Fibroblast of lung (primary cell): ENCODE data around the gene PPIL4.

Experiments
- EZH2 ChIP-seq: IDR thresholded peaks from 2 replicates; pipeline ENCODE4 v1.5.1; 2012; ENCODE audit warnings: low read length, control low read depth, mild to moderate bottlenecking; ENCODE audit errors: missing control alignments
- TF ChIP-seq, protein P1 (sequence below), 2 donors: IDR thresholded peaks in 1 of 2; conservative IDR thresholded peaks in 1 of 2; 1 replicate in 1 of 2; 2 replicates in 1 of 2; pipeline ENCODE4 v1.5.1; 2011 to 2012; ENCODE audit warnings: low read length in 2 of 2, control low read depth in 1 of 2, inconsistent platforms in 1 of 2, low read depth in 1 of 2, mild to moderate bottlenecking in 1 of 2

DNA sequence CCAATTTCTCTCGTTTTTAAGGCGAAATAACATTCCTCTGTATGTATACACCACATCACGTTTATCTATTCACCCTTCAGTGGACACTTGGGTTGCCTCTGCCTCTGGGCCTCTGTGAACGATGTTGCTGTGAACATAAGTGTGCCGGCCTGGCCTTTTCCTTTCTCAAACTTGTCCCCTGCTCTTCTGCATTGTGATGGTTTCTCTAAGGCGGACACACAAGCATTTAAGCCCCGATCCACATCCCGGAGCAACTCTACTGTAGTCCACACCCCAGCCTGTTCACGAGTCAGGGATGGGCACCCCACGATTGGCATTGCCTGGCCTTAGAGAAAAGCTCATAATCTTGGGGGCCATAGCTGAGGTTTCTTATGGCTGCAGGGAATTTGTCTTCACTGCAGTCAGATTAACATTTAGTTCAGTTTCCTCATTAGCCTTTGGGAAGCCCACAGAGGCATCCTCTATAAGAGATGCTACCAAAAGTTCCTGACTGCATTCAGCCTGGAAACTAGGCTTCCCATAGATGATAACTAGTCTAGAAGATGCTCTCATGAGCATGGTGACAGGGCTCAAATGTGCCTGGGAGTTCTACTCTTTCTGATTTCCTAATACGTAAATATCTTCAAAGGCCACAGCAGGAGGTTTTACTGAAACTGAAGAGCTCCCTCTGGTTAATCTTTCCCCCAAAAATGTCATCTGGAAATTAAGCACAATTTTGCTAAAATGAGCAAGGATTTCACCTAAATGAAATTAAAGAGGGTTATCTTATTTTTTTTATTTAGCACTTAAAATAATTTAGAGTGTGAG, 61.8 kb downstream of the PPIL4 start:
- no peak for TF ChIP-seq EZH2
- TF ChIP-seq, protein P1, sequence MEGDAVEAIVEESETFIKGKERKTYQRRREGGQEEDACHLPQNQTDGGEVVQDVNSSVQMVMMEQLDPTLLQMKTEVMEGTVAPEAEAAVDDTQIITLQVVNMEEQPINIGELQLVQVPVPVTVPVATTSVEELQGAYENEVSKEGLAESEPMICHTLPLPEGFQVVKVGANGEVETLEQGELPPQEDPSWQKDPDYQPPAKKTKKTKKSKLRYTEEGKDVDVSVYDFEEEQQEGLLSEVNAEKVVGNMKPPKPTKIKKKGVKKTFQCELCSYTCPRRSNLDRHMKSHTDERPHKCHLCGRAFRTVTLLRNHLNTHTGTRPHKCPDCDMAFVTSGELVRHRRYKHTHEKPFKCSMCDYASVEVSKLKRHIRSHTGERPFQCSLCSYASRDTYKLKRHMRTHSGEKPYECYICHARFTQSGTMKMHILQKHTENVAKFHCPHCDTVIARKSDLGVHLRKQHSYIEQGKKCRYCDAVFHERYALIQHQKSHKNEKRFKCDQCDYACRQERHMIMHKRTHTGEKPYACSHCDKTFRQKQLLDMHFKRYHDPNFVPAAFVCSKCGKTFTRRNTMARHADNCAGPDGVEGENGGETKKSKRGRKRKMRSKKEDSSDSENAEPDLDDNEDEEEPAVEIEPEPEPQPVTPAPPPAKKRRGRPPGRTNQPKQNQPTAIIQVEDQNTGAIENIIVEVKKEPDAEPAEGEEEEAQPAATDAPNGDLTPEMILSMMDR (conservative IDR thresholded peaks at IDR 0.05 in 1 of 2, IDR thresholded peaks at IDR 0.05 in 1 of 2; ENCODE audit: low read depth in 1 of 2, low read length in 2 of 2): no peak
